Ectodermal cell (in vitro differentiated cells): ENCODE measurements around the gene B3GALT6.

Experiments
- H3K27ac ChIP-seq: 2 replicates; pipeline ENCODE4 v1.7.0; 2013; ENCODE audit warnings: mild to moderate bottlenecking, low read depth, low read length; ENCODE audit not compliant: insufficient read depth, poor library complexity, severe bottlenecking
- H3K27me3 ChIP-seq: 2 replicates; pipeline ENCODE4 v1.7.0; 2013; ENCODE audit warnings: mild to moderate bottlenecking, low read length; ENCODE audit not compliant: insufficient read depth, control insufficient read depth, poor library complexity, severe bottlenecking
- H3K36me3 ChIP-seq: one replicate; pipeline ENCODE4 v1.7.0; 2013; ENCODE audit warnings: low read length; ENCODE audit not compliant: control insufficient read depth, insufficient read depth
- H3K4me1 ChIP-seq: one replicate; pipeline ENCODE4 v1.7.0; 2013; ENCODE audit warnings: low read length; ENCODE audit not compliant: control insufficient read depth, insufficient read depth
- H3K4me3 ChIP-seq: 2 replicates; pipeline ENCODE4 v1.7.0; 2013; ENCODE audit warnings: low read depth, low read length, control low read depth; ENCODE audit not compliant: insufficient read depth
- H3K9me3 ChIP-seq: 2 replicates; pipeline ENCODE4 v1.7.0; 2013; ENCODE audit warnings: mild to moderate bottlenecking, low read length, moderate library complexity; ENCODE audit not compliant: control insufficient read depth
- WGBS, 2 experiments: methylation state at CpG; one replicate each; pipeline ENCODE4 v1.1.7; 2013; ENCODE audit warnings: missing lambda C conversion rate in 2 of 2; 5-methylcytosine and 5-hydroxymethylcytosine counted together

Gene B3GALT6

DNA sequence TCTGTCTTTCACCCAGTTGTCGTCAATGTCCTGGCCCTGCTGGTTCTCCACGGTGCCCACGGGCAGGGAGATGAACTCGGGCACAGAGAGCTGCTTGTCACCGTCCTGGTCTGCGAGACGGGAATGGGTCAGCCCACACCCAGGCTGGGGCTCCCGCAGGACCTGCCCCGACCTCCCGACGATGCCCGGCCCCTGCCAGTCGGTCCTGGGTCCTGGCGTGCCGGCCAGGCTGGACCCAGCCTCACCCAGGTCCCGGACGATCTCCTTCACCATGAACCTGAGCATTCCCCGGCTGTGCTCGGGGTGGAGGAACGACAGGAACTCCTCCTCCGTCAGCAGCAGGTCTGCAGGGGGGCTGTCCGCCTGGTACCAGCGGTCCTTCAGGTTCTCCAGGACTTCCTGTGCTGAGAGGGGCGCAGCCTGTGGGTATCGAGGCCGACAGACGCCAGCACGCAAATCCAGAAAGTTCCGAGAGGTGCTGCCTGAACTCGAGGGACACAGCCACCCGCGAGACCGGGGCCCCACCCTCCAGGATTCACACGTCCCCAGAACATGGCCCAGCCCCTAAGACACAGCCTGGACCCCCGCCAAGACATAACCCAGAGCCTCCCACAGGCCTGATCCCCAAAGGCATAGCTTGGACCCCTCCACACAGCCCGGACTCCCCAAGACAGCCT is 13.4 kb upstream of the B3GALT6 start:
- H3K36me3 ChIP-seq, result peaks cover 20% of the 10 kb centered on the region
- no peak overlapping the region for H3K27ac ChIP-seq
- H3K4me1 ChIP-seq, result no peaks in the 10 kb centered on the region
- H3K9me3 ChIP-seq, result no peaks in the 10 kb centered on the region
- no peaks in the 10 kb centered on the region for H3K27me3 ChIP-seq
- H3K4me3 ChIP-seq, result no peak overlapping the region
- 94 to 96% methylated on average over 36 of the region's 36 CpGs for WGBS, 2 experiments

DNA sequence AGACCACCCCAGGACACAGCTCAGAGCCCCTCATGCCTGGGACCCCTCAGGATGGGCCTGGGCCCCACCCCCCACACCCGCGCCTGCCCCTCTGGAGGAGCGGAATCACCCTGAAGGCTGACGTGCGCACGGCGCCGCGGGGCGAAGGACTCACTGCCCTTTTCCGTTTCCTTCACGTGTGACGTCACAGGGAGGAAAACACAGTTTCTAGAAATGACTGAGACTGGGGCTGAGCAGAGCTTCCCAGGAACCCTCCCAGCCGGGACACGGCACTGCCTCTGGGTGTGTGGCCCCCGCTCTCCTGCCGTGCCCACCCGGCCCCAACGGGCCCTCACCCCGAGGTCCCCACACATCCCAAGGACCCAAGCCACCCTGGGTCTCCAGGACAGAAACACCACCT is 12.7 kb upstream of the B3GALT6 start:
- no peak overlapping the region for H3K27ac ChIP-seq
- no peak overlapping the region for H3K4me3 ChIP-seq
- H3K36me3 ChIP-seq, result peaks cover 20% of the 10 kb centered on the region
- no peaks in the 10 kb centered on the region for H3K9me3 ChIP-seq
- H3K27me3 ChIP-seq, result no peaks in the 10 kb centered on the region
- WGBS, 2 experiments, result 96% methylated on average over 20 of the region's 20 CpGs
- no peaks in the 10 kb centered on the region for H3K4me1 ChIP-seq

DNA sequence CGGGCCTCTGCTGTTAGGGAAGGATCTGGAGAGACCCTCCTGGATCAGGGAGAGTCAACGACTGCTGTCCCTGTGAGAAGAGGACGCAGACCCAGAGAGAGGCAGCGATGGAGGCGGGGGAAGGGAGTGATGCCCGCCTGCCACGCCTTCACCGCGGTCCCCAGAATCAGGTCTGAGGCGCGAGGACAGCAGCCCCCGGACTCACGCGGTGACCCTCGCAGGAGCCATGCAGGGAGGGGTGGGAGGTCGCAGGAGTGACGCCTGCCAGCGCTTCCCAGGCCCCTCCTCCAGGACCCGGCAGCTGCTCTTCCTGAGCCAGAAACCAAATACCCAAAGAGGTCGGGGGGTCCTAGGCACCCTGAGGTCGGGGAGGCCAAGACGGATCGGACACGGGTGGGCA is 11.8 kb upstream of the B3GALT6 start:
- peaks cover 20% of the 10 kb centered on the region for H3K36me3 ChIP-seq
- no peaks in the 10 kb centered on the region for H3K4me1 ChIP-seq
- H3K27ac ChIP-seq, result no peak overlapping the region
- WGBS, 2 experiments, result 91 to 92% methylated on average over 24 of the region's 24 CpGs
- no peaks in the 10 kb centered on the region for H3K9me3 ChIP-seq
- H3K4me3 ChIP-seq, result no peak overlapping the region
- H3K27me3 ChIP-seq, result no peaks in the 10 kb centered on the region

DNA sequence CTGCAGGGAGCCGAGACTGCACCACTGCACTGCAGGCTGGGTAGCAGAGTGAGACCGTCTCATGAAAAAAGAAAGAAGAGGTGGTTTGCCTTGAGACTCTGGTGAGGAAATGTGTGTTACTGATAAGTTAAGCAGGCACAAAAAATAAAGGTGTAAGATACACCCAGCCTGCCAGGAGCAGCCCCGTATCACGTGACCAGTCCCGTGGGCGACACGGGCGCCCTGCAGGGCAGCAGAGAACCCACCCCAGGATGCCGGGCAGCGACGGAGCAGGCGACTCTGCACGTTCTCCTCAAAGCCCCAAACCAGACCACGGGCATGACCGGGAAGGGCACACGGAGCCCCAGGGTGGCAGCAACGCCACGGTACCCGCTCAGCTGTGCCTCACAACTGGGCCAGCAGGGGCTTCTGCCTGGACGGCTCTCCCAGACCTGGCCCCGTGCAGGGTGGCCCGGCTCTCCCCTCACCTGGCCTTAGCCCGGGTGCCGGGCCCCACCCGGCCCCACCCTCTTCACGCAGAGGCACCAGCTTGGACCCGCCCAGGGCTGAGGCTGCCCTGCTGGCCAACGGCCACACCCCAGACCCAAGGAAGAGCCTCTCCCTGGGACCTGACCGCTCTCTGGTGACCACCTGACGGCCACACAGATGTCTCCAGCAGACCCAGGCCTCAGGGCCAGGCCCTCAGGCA is 10.0 kb upstream of the B3GALT6 start:
- Histone ChIP-seq H3K36me3 (peaks cover 18% of the 10 kb centered on the region), H3K27me3 (no peaks in the 10 kb centered on the region), H3K4me1 (no peaks in the 10 kb centered on the region), H3K27ac (no peak overlapping the region), H3K9me3 (no peaks in the 10 kb centered on the region), H3K4me3 (no peak overlapping the region)
- 96% methylated on average over 30 of the region's 30 CpGs for WGBS, 2 experiments

DNA sequence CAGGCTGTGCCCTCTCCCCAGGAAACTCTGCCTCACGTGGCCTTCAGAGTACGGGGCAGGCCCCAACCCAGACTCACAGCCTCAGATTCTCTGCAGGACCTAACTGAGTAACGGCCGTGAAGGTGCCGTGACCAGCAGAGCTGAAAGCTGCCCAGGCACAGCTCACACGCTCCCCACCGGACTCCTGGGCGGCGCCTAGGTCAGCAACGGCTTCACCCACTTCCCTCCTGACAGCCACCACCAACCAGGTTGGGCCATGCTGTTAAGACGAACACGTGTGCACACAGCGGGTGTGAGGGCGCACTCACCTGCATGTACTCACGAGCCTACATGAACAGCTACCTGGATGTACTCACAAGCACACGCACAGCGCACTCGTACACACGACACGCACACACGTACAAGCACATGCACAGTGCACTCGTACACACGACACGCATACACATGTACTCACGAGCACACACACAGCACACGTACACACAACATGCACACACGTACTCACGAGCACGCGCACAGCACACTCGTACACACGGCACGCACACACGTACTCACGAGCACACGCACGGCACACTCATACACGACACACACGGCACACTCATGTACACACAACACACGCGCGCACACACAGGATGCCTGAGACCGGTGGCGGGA is 9.3 kb upstream of the B3GALT6 start:
- 95 to 96% methylated on average over 44 of the region's 44 CpGs for WGBS, 2 experiments
- H3K36me3 ChIP-seq, result peaks cover 17% of the 10 kb centered on the region
- no peaks in the 10 kb centered on the region for H3K27me3 ChIP-seq
- H3K27ac ChIP-seq, result no peak overlapping the region
- no peaks in the 10 kb centered on the region for H3K4me1 ChIP-seq
- no peaks in the 10 kb centered on the region for H3K9me3 ChIP-seq
- no peak overlapping the region for H3K4me3 ChIP-seq

DNA sequence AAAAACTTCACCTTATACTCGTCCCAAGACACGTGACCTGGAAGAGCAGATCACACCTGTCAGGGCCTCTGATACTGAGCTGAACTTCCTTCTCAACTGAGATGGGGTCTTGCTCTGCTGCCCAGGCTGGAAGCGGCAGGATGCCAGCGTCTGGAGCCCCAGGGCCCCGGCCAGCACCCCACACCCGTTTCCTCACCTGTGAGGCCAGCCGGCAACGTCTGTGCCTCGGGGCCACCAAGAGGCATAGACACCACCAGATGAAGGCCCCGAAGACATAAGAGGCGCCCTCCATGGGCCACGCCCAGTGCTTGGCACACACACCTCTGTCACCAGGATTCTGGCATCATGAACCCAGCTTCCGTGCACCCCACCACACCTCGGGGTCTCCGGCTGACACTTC is 8.7 kb upstream of the B3GALT6 start:
- Histone ChIP-seq H3K27ac (no peak overlapping the region), H3K27me3 (no peaks in the 10 kb centered on the region), H3K4me3 (no peak overlapping the region), H3K36me3 (peaks cover 12% of the 10 kb centered on the region), H3K4me1 (no peaks in the 10 kb centered on the region), H3K9me3 (no peaks in the 10 kb centered on the region)
- 96 to 97% methylated on average over 15 of the region's 15 CpGs for WGBS, 2 experiments

DNA sequence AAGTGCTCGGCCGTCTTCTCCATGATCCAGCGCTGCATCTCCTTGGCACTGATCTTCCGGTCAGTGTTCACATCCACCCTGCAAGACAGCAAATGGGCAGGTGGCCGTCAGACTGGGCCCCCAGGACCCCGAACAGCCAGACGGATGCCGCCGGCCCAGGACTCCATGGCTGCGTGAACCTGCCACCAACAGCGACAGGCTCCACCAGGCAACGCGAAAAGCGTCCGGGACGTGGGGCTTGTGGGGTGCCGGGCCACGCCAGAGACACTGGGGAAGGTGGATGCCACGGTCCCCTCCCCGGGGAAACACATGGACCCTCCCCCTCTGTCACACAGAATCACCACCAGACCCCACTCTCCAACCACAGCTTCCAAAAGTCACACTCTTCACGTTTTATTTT is 8.1 kb upstream of the B3GALT6 start:
- Histone ChIP-seq H3K27ac (no peak overlapping the region), H3K9me3 (no peaks in the 10 kb centered on the region), H3K27me3 (no peaks in the 10 kb centered on the region), H3K4me3 (no peak overlapping the region), H3K36me3 (peaks cover 8% of the 10 kb centered on the region), H3K4me1 (no peaks in the 10 kb centered on the region)
- 96 to 97% methylated on average over 21 of the region's 21 CpGs for WGBS, 2 experiments

DNA sequence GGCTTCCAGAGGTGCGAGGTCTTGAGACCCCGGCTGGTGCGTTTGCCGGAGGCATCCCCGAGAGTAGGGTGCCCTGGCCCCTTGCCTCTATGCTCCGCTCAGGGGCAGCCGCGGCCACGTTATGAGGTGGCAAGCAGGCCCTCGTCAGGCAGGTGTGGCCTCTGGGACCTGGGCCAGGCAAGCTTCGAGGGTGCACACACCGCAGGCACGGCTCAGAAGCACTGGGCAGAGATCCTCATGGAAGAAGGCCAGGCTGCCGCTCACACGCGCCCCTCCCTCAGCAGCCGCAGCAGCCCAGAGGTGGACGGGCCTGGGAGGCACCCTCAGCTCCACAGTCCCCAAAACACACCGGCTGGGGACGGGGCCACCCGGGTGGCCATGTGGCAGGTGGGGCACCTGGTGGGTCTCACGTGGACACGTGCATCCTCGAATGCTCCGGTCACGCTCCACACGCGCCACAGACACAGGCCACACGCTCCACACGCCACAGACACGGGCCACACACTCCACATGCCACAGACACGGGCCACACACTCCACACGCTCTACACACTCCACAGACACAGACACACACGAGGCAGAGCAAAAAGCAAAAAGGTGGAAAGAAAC is 6.7 kb upstream of the B3GALT6 start:
- Histone ChIP-seq H3K9me3 (no peaks in the 10 kb centered on the region), H3K27ac (no peak overlapping the region), H3K4me1 (no peaks in the 10 kb centered on the region), H3K36me3 (peaks cover 8% of the 10 kb centered on the region), H3K4me3 (no peak overlapping the region), H3K27me3 (no peaks in the 10 kb centered on the region)
- 95 to 96% methylated on average over 34 of the region's 34 CpGs for WGBS, 2 experiments

DNA sequence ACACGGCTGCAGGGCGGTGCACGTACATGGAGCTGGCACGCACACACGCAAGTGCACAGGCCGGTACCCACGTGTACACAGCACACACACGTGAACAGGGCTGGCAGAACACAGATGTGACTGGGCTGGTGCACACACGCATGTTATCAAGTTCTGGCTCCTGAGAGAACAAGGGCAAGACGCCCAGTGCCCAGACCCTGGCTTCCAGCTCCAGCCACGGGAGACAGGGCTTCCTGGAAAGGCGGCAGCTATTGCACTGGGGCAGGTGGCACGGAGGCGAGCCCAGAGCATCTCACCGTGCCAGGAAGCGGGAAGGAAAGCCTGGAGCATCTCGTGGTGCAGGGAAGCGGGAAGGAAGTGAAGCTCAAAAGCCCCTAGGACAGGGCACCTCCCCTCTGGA is 6.1 kb upstream of the B3GALT6 start:
- Histone ChIP-seq H3K9me3 (no peaks in the 10 kb centered on the region), H3K27me3 (no peaks in the 10 kb centered on the region), H3K36me3 (peaks cover 8% of the 10 kb centered on the region), H3K4me1 (no peaks in the 10 kb centered on the region), H3K27ac (no peak overlapping the region), H3K4me3 (no peak overlapping the region)
- 95% methylated on average over 18 of the region's 18 CpGs for WGBS, 2 experiments
